IMR-90 (cell line): Measurements from ENCODE around the gene ARNT2. TPM values are rescaled to one million over a fixed set of nuclear protein-coding genes. Genes with fewer than 3 reads are reported as not detected.

ENCODE experiments used
- ATAC-seq: fragments of 200-7000 bp; cut with Tn5 transposase; 2 replicates; pipeline ENCODE4 v1.9.1; 2020; ENCODE audit warnings: low read depth, mild to moderate bottlenecking, moderate library complexity
- BruUV-seq: library from RNA; stranded (reverse); fragments of 400-500 nt; replicated peaks from 2 replicates; lab custom pipeline; 2021; lab: Mats Ljungman, UMichigan
- CTCF ChIA-PET: fragments of 300-600 bp; formaldehyde crosslinking; extraction: SDS; loops from one replicate; lab custom pipeline; 2021; ENCODE audit warnings: antibody characterized with exemption; lab: Yijun Ruan, JAX
- POLR2A ChIA-PET: fragments of 300-600 bp; sonication (Branson Sonifier 250); formaldehyde crosslinking; loops from one replicate; lab custom pipeline; 2022; ENCODE audit warnings: antibody characterized with exemption; ENCODE audit not compliant: unreplicated experiment; lab: Charles Lee
- DNase-seq: peaks from one replicate; pipeline ENCODE4 v3.0.0; 2013
- H2AFZ ChIP-seq: replicated peaks from 2 replicates; pipeline ENCODE3; 2013; ENCODE audit warnings: low read length, mild to moderate bottlenecking; ENCODE audit not compliant: poor library complexity
- H2AK5ac ChIP-seq: 2 replicates; pipeline ENCODE4 v1.6.1; 2013; ENCODE audit warnings: low read depth, low read length, inconsistent platforms
- H2AK9ac ChIP-seq: replicated peaks from 2 replicates; pipeline ENCODE3; 2013; ENCODE audit warnings: mild to moderate bottlenecking, low read depth, low read length, moderate library complexity; ENCODE audit not compliant: poor library complexity
- H2BK120ac ChIP-seq: 2 replicates; pipeline ENCODE4 v1.6.1; 2013; ENCODE audit warnings: low read depth, low read length, inconsistent platforms
- H2BK15ac ChIP-seq: 3 replicates; pipeline ENCODE4 v1.6.1; 2013; ENCODE audit warnings: low read depth, low read length, inconsistent platforms
- H2BK20ac ChIP-seq: 2 replicates; pipeline ENCODE4 v1.6.1; 2013; ENCODE audit warnings: low read depth, mild to moderate bottlenecking, inconsistent platforms, low read length, moderate library complexity
- H2BK5ac ChIP-seq: 2 replicates; pipeline ENCODE4 v1.6.1; 2013; ENCODE audit warnings: mild to moderate bottlenecking, low read depth, low read length, inconsistent platforms; ENCODE audit not compliant: poor library complexity, severe bottlenecking
- H3K14ac ChIP-seq: replicated peaks from 2 replicates; pipeline ENCODE4 v1.6.1; 2013; ENCODE audit warnings: low read depth, low read length, inconsistent platforms
- H3K18ac ChIP-seq: 2 replicates; pipeline ENCODE4 v1.6.1; 2013; ENCODE audit warnings: low read depth, low read length, control low read depth
- H3K23ac ChIP-seq: 2 replicates; pipeline ENCODE4 v1.6.1; 2013; ENCODE audit warnings: low read depth, low read length, inconsistent platforms
- H3K27ac ChIP-seq: 2 replicates; pipeline ENCODE4 v1.5.1; 2013; ENCODE audit warnings: mild to moderate bottlenecking, control low read depth, low read length; ENCODE audit not compliant: insufficient read depth
- H3K27me3 ChIP-seq: 2 replicates; pipeline ENCODE4 v1.6.1; 2013; ENCODE audit warnings: low read length; ENCODE audit not compliant: control insufficient read depth, insufficient read depth
- H3K36me3 ChIP-seq: 2 replicates; pipeline ENCODE4 v1.6.1; 2013; ENCODE audit warnings: low read length, mixed read lengths; ENCODE audit not compliant: control insufficient read depth, insufficient read depth
- H3K4ac ChIP-seq: 2 replicates; pipeline ENCODE4 v1.6.1; 2013; ENCODE audit warnings: low read depth, low read length, inconsistent platforms
- H3K4me1 ChIP-seq: 2 replicates; pipeline ENCODE4 v1.6.1; 2013; ENCODE audit warnings: low read length, mixed read lengths; ENCODE audit not compliant: control insufficient read depth, insufficient read depth
- H3K4me2 ChIP-seq: 2 replicates; pipeline ENCODE4 v1.6.1; 2013; ENCODE audit warnings: low read depth, mild to moderate bottlenecking, control low read depth, low read length, moderate library complexity
- H3K4me3 ChIP-seq: 2 replicates; pipeline ENCODE4 v1.5.1; 2013; ENCODE audit warnings: low read depth, mild to moderate bottlenecking, control low read depth, low read length, moderate library complexity; ENCODE audit not compliant: insufficient read depth
- H3K56ac ChIP-seq: 2 replicates; pipeline ENCODE4 v1.6.1; 2013; ENCODE audit warnings: low read length, inconsistent platforms; ENCODE audit not compliant: insufficient read depth; ENCODE audit errors: extremely low read depth
- H3K79me1 ChIP-seq, 2 experiments: 2 replicates each; pipeline ENCODE4 v1.6.1; 2013; ENCODE audit warnings: low read length in 2 of 2, inconsistent platforms in 1 of 2, low read depth in 1 of 2
- H3K9ac ChIP-seq: 2 replicates; pipeline ENCODE4 v1.6.1; 2013; ENCODE audit warnings: low read depth, low read length, control low read depth
- H3K9me1 ChIP-seq: 2 replicates; pipeline ENCODE4 v1.6.1; 2013; ENCODE audit warnings: low read length, inconsistent platforms; ENCODE audit not compliant: insufficient read depth
- H3K9me3 ChIP-seq: 2 replicates; pipeline ENCODE4 v1.6.1; 2013; ENCODE audit warnings: low read length; ENCODE audit not compliant: control insufficient read depth, insufficient read depth
- H4K20me1 ChIP-seq: 2 replicates; pipeline ENCODE4 v1.6.1; 2013; ENCODE audit warnings: low read length, inconsistent platforms; ENCODE audit not compliant: insufficient read depth
- H4K5ac ChIP-seq: 2 replicates; pipeline ENCODE4 v1.6.1; 2013; ENCODE audit warnings: mild to moderate bottlenecking, low read depth, low read length, control low read depth
- H4K8ac ChIP-seq, 2 experiments: 2 replicates each; pipeline ENCODE4 v1.6.1; 2013; ENCODE audit warnings: low read depth in 2 of 2, low read length in 2 of 2, control low read depth in 1 of 2, inconsistent platforms in 1 of 2
- H4K91ac ChIP-seq: 2 replicates; pipeline ENCODE4 v1.6.1; 2013; ENCODE audit warnings: low read depth, low read length, inconsistent platforms; ENCODE audit not compliant: insufficient read depth
- BHLHE40 ChIP-seq: fragments of 150-350 bp; IDR thresholded peaks from 2 replicates; pipeline ENCODE4 v1.6.1; 2016; ENCODE audit warnings: mild to moderate bottlenecking, low read depth, low read length
- CEBPB ChIP-seq: IDR thresholded peaks from 2 replicates; pipeline ENCODE4 v1.6.1; 2012; ENCODE audit warnings: low read depth, low read length, improper control_type of control experiment
- CHD1 ChIP-seq: IDR thresholded peaks from 2 replicates; pipeline ENCODE4 v1.6.1; 2012; ENCODE audit warnings: low read depth, low read length, improper control_type of control experiment
- CTCF ChIP-seq: conservative IDR thresholded peaks from 2 replicates; pipeline ENCODE4 v1.5.1; 2012; ENCODE audit warnings: mild to moderate bottlenecking, low read depth, low read length, improper control_type of control experiment
- FOS ChIP-seq: fragments of 150-350 bp; IDR thresholded peaks from 2 replicates; pipeline ENCODE4 v1.6.1; 2016; ENCODE audit warnings: low read depth, low read length
- MAFK ChIP-seq: IDR thresholded peaks from 2 replicates; pipeline ENCODE4 v1.6.1; 2012; ENCODE audit warnings: low read depth, low read length, improper control_type of control experiment
- MAZ ChIP-seq: IDR thresholded peaks from 2 replicates; pipeline ENCODE4 v1.6.1; 2012; ENCODE audit warnings: low read depth, mild to moderate bottlenecking, low read length, improper control_type of control experiment, moderate library complexity, borderline replicate concordance
- MXI1 ChIP-seq: IDR thresholded peaks from 2 replicates; pipeline ENCODE4 v1.6.1; 2012; ENCODE audit warnings: low read depth, mild to moderate bottlenecking, low read length, moderate library complexity, borderline replicate concordance
- NFE2L2 ChIP-seq: fragments of 150-350 bp; IDR thresholded peaks from 2 replicates; pipeline ENCODE4 v1.6.1; 2016; ENCODE audit warnings: low read depth, mild to moderate bottlenecking, low read length
- POLR2A ChIP-seq: IDR thresholded peaks from 2 replicates; pipeline ENCODE4 v1.6.1; 2012; ENCODE audit warnings: mild to moderate bottlenecking, low read depth, low read length
- RAD21 ChIP-seq: IDR thresholded peaks from 2 replicates; pipeline ENCODE4 v1.6.1; 2012; ENCODE audit warnings: low read length, improper control_type of control experiment
- RCOR1 ChIP-seq: IDR thresholded peaks from 2 replicates; pipeline ENCODE4 v1.6.1; 2012; ENCODE audit warnings: mild to moderate bottlenecking, low read length, improper control_type of control experiment; ENCODE audit not compliant: insufficient replicate concordance
- RFX5 ChIP-seq: IDR thresholded peaks from 2 replicates; pipeline ENCODE4 v1.8.0; 2012; ENCODE audit warnings: low read depth, mild to moderate bottlenecking, low read length, moderate library complexity
- USF2 ChIP-seq: fragments of 150-350 bp; IDR thresholded peaks from 2 replicates; pipeline ENCODE4 v1.6.1; 2017; ENCODE audit warnings: mild to moderate bottlenecking, antibody characterized with exemption, low read length, low read depth
- WGBS, 2 experiments: methylation state at CpG; one replicate each; pipeline versions ENCODE4 v1.1.5 to v1.1.7; 2013; ENCODE audit warnings: missing lambda C conversion rate in 2 of 2; ENCODE audit not compliant: insufficient read length in 1 of 2; ENCODE audit errors: extremely low coverage in 2 of 2; 5-methylcytosine and 5-hydroxymethylcytosine counted together
- dilution Hi-C: fragments of 300-500 bp; cut with HindIII; formaldehyde crosslinking; loops from one replicate; pipeline ENCODE4 v1.14.3; 2018; ENCODE audit warnings: low sequenced_read_pairs; ENCODE audit not compliant: unreplicated experiment
- in situ Hi-C: fragments of 300-500 bp; cut with MboI; formaldehyde crosslinking; loops from 3 replicates; pipeline ENCODE4 v1.14.3; 2019; ENCODE audit warnings: low sequenced_read_pairs, inconsistent platforms, mixed read lengths
- intact Hi-C: fragments of 100-400 bp; cut with micrococcal nuclease; formaldehyde crosslinking; loops from 2 replicates; pipeline ENCODE4 v1.10.0; 2022
- polyA plus RNA-seq, 3 experiments: library from polyadenylated mRNA; depleted of rRNA; stranded (reverse); fragments of >200 nt; gene quantifications; 2 replicates each; pipeline ENCODE4 v1.2.3, GENCODE V29; 2012; ENCODE audit warnings: low replicate concordance in 1 of 3
- total RNA-seq: library from RNA; depleted of rRNA; stranded (reverse); fragments of >200 nt; gene quantifications from 2 replicates; pipeline ENCODE4 v1.2.3, GENCODE V29; 2012
- TF ChIP-seq, protein P1 (sequence below): fragments of 150-350 bp; IDR thresholded peaks from 2 replicates; pipeline ENCODE4 v1.6.1; 2016; ENCODE audit warnings: low read depth, mild to moderate bottlenecking, low read length, moderate library complexity, borderline replicate concordance

ARNT2 gene
- total and polyA plus RNA-seq, 2 of the 4 experiments (the other 2 are of a cell fraction): 18.2 to 19.0 TPM

- DNase-seq (no peak), ATAC-seq (no peak)
- Histone ChIP-seq H3K9me1 (peaks cover 25% of the 10 kb centered on the region), H4K5ac (no peak overlapping the region), H3K18ac (no peak overlapping the region), H2BK120ac (no peak overlapping the region), H2AK9ac (no peak overlapping the region), H2BK5ac (no peak overlapping the region), H4K91ac (no peak overlapping the region), H4K20me1 (peaks cover 5% of the 10 kb centered on the region; the same call in 1 of the 2 replicates), H3K14ac (no peak overlapping the region), H3K4ac (no peak overlapping the region), H2BK20ac (no peak overlapping the region), H3K27ac (no peak overlapping the region), H3K4me2 (no peak overlapping the region), H3K4me3 (no peak overlapping the region), H4K8ac (no peak overlapping the region), H3K9ac (no peak overlapping the region), H2BK15ac (no peak overlapping the region), H3K79me1 (peaks cover 23 to 56% of the 10 kb centered on the region in 2 experiments), H3K23ac (no peak overlapping the region), H3K4me1 (peaks cover 10% of the 10 kb centered on the region), H2AK5ac (no peak overlapping the region), H3K36me3 (0 out of 2 replicates have a peak, but pooled peaks cover 2% of the 10 kb centered on the region), H3K27me3 (no peaks in the 10 kb centered on the region), H2AFZ (no peak overlapping the region), H3K9me3 (no peaks in the 10 kb centered on the region), H3K56ac (no peak overlapping the region)
- intact Hi-C loops: no loop called here
- CTCF ChIA-PET: interaction anchor here (1.4 kb wide), 1 partner anchor 14 kb away, joined by 3 read pairs; no protein-coding TSS in a partner anchor
- in situ Hi-C loops: no loop called here
- dilution Hi-C loops: no loop called here
- POLR2A ChIA-PET: no interaction called here
- BruUV-seq: no TSS peak
- 90% methylated on average over 2 of the region's 7 CpGs; no CpG with 5 or more reads in 1 of the 2 experiments for WGBS, 2 experiments
- TF ChIP-seq MAFK: no peak
- no peak for TF ChIP-seq FOS
- TF ChIP-seq CHD1: no peak
- no peak for TF ChIP-seq USF2
- TF ChIP-seq, protein P1, sequence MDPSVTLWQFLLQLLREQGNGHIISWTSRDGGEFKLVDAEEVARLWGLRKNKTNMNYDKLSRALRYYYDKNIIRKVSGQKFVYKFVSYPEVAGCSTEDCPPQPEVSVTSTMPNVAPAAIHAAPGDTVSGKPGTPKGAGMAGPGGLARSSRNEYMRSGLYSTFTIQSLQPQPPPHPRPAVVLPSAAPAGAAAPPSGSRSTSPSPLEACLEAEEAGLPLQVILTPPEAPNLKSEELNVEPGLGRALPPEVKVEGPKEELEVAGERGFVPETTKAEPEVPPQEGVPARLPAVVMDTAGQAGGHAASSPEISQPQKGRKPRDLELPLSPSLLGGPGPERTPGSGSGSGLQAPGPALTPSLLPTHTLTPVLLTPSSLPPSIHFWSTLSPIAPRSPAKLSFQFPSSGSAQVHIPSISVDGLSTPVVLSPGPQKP: no peak
- no peak for TF ChIP-seq CTCF
- no peak for TF ChIP-seq BHLHE40
- TF ChIP-seq MAZ: no peak
- TF ChIP-seq MXI1: no peak
- no peak for TF ChIP-seq RCOR1
- no peak for TF ChIP-seq POLR2A
- no peak for TF ChIP-seq NFE2L2
- TF ChIP-seq CEBPB: no peak
- no peak for TF ChIP-seq RFX5
- no peak for TF ChIP-seq RAD21
Observed at GRCh38 chr15:80441714-80442113, 37.5 kb downstream of the ARNT2 start.
